ENCODE measurements around the gene H19.

The H19 gene

GRCh38 chr11:1997755-1998154 lies at the start of gene H19:
TSS of gene H19 (minus strand) at chr11:1997842.
- Histone ChIP-seq H3K4me1 (ENCODE audit: insufficient read depth, low read length) (no peaks in the 10 kb centered on the region), H3K27ac (ENCODE audit: low read length) (no peak within 1 kb of the TSS), H3K9ac (ENCODE audit: low read depth, low read length) (no peak within 1 kb of the TSS), H3K4me3 (ENCODE audit: low read length) (no peak within 1 kb of the TSS), H3K9me3 (ENCODE audit: insufficient read depth, low read depth, low read length) (no peaks in the 10 kb centered on the region), H3K36me3 (ENCODE audit: insufficient read depth, low read depth, low read length) (no peaks in the 10 kb centered on the region), H3K27me3 (ENCODE audit: insufficient read depth, low read length) (no peaks in the 10 kb centered on the region)

- Histone ChIP-seq H3K4me1 (ENCODE audit: insufficient read depth, low read length) (no peaks in the 10 kb centered on the region), H3K27me3 (ENCODE audit: insufficient read depth, low read length) (peaks cover 12% of the 10 kb centered on the region; the same call in 1 of the 2 replicates), H3K9ac (ENCODE audit: low read depth, low read length) (no peak overlapping the region), H3K4me3 (ENCODE audit: low read length) (no peak overlapping the region), H3K36me3 (ENCODE audit: insufficient read depth, low read depth, low read length) (no peaks in the 10 kb centered on the region), H3K9me3 (ENCODE audit: insufficient read depth, low read depth, low read length) (no peaks in the 10 kb centered on the region), H3K27ac (ENCODE audit: low read length) (no peak overlapping the region)
Measured at GRCh38 chr11:2041963-2042362, 44.3 kb upstream of the H19 start.

- Histone ChIP-seq H3K4me3 (ENCODE audit: low read length) (no peak overlapping the region), H3K27me3 (ENCODE audit: insufficient read depth, low read length) (peaks cover 5% of the 10 kb centered on the region; the same call in 1 of the 2 replicates), H3K9me3 (ENCODE audit: insufficient read depth, low read depth, low read length) (no peaks in the 10 kb centered on the region), H3K36me3 (ENCODE audit: insufficient read depth, low read depth, low read length) (no peaks in the 10 kb centered on the region), H3K4me1 (ENCODE audit: insufficient read depth, low read length) (no peaks in the 10 kb centered on the region), H3K27ac (ENCODE audit: low read length) (no peak overlapping the region), H3K9ac (ENCODE audit: low read depth, low read length) (no peak overlapping the region)
Measured at GRCh38 chr11:2041153-2041552, 43.5 kb upstream of the H19 start.

GRCh38 chr11:2039198-2039759 lies 41.6 kb upstream of the H19 start:
- H3K4me3 ChIP-seq (ENCODE audit: low read length), result no peak overlapping the region
- H3K9me3 ChIP-seq (ENCODE audit: insufficient read depth, low read depth, low read length), result no peaks in the 10 kb centered on the region
- no peaks in the 10 kb centered on the region; the same call in 1 of the 2 replicates for H3K27me3 ChIP-seq (ENCODE audit: insufficient read depth, low read length)
- no peak overlapping the region for H3K9ac ChIP-seq (ENCODE audit: low read depth, low read length)
- H3K4me1 ChIP-seq (ENCODE audit: insufficient read depth, low read length), result no peaks in the 10 kb centered on the region
- no peaks in the 10 kb centered on the region for H3K36me3 ChIP-seq (ENCODE audit: insufficient read depth, low read depth, low read length)
- no peak overlapping the region for H3K27ac ChIP-seq (ENCODE audit: low read length)

GRCh38 chr11:2036863-2037486 lies 39.3 kb upstream of the H19 start:
- Histone ChIP-seq H3K27me3 (ENCODE audit: insufficient read depth, low read length) (no peaks in the 10 kb centered on the region; the same call in 1 of the 2 replicates), H3K4me3 (ENCODE audit: low read length) (no peak overlapping the region), H3K27ac (ENCODE audit: low read length) (no peak overlapping the region), H3K9ac (ENCODE audit: low read depth, low read length) (no peak overlapping the region), H3K4me1 (ENCODE audit: insufficient read depth, low read length) (no peaks in the 10 kb centered on the region), H3K9me3 (ENCODE audit: insufficient read depth, low read depth, low read length) (no peaks in the 10 kb centered on the region), H3K36me3 (ENCODE audit: insufficient read depth, low read depth, low read length) (no peaks in the 10 kb centered on the region)

GRCh38 chr11:2035382-2035781 lies 37.7 kb upstream of the H19 start:
- no peaks in the 10 kb centered on the region for H3K36me3 ChIP-seq (ENCODE audit: insufficient read depth, low read depth, low read length)
- no peaks in the 10 kb centered on the region for H3K9me3 ChIP-seq (ENCODE audit: insufficient read depth, low read depth, low read length)
- no peaks in the 10 kb centered on the region for H3K4me1 ChIP-seq (ENCODE audit: insufficient read depth, low read length)
- H3K27me3 ChIP-seq (ENCODE audit: insufficient read depth, low read length), result no peaks in the 10 kb centered on the region
- no peak overlapping the region for H3K27ac ChIP-seq (ENCODE audit: low read length)
- no peak overlapping the region for H3K4me3 ChIP-seq (ENCODE audit: low read length)
- no peak overlapping the region for H3K9ac ChIP-seq (ENCODE audit: low read depth, low read length)

- Histone ChIP-seq H3K36me3 (ENCODE audit: insufficient read depth, low read depth, low read length) (no peaks in the 10 kb centered on the region), H3K4me3 (ENCODE audit: low read length) (no peak overlapping the region), H3K27me3 (ENCODE audit: insufficient read depth, low read length) (no peaks in the 10 kb centered on the region), H3K27ac (ENCODE audit: low read length) (no peak overlapping the region), H3K9ac (ENCODE audit: low read depth, low read length) (no peak overlapping the region), H3K9me3 (ENCODE audit: insufficient read depth, low read depth, low read length) (no peaks in the 10 kb centered on the region), H3K4me1 (ENCODE audit: insufficient read depth, low read length) (no peaks in the 10 kb centered on the region)
Measured at GRCh38 chr11:2031058-2031457, 33.4 kb upstream of the H19 start.

- Histone ChIP-seq H3K9ac (ENCODE audit: low read depth, low read length) (no peak overlapping the region), H3K4me1 (ENCODE audit: insufficient read depth, low read length) (no peaks in the 10 kb centered on the region), H3K9me3 (ENCODE audit: insufficient read depth, low read depth, low read length) (no peaks in the 10 kb centered on the region), H3K27me3 (ENCODE audit: insufficient read depth, low read length) (no peaks in the 10 kb centered on the region), H3K36me3 (ENCODE audit: insufficient read depth, low read depth, low read length) (no peaks in the 10 kb centered on the region), H3K4me3 (ENCODE audit: low read length) (no peak overlapping the region), H3K27ac (ENCODE audit: low read length) (no peak overlapping the region)
Measured at GRCh38 chr11:2027708-2028107, 30.1 kb upstream of the H19 start.

- no peaks in the 10 kb centered on the region for H3K36me3 ChIP-seq (ENCODE audit: insufficient read depth, low read depth, low read length)
- no peaks in the 10 kb centered on the region for H3K4me1 ChIP-seq (ENCODE audit: insufficient read depth, low read length)
- no peak overlapping the region for H3K4me3 ChIP-seq (ENCODE audit: low read length)
- no peak overlapping the region for H3K9ac ChIP-seq (ENCODE audit: low read depth, low read length)
- H3K27ac ChIP-seq (ENCODE audit: low read length), result no peak overlapping the region
- no peaks in the 10 kb centered on the region for H3K9me3 ChIP-seq (ENCODE audit: insufficient read depth, low read depth, low read length)
- H3K27me3 ChIP-seq (ENCODE audit: insufficient read depth, low read length), result no peaks in the 10 kb centered on the region
Measured at GRCh38 chr11:2015025-2015424, 17.4 kb upstream of the H19 start.

GRCh38 chr11:2012440-2012839 lies 14.8 kb upstream of the H19 start:
- H3K9ac ChIP-seq (ENCODE audit: low read depth, low read length), result no peak overlapping the region
- no peaks in the 10 kb centered on the region for H3K9me3 ChIP-seq (ENCODE audit: insufficient read depth, low read depth, low read length)
- H3K4me3 ChIP-seq (ENCODE audit: low read length), result no peak overlapping the region
- no peak overlapping the region for H3K27ac ChIP-seq (ENCODE audit: low read length)
- H3K27me3 ChIP-seq (ENCODE audit: insufficient read depth, low read length), result no peaks in the 10 kb centered on the region
- no peaks in the 10 kb centered on the region for H3K36me3 ChIP-seq (ENCODE audit: insufficient read depth, low read depth, low read length)
- H3K4me1 ChIP-seq (ENCODE audit: insufficient read depth, low read length), result no peaks in the 10 kb centered on the region

GRCh38 chr11:2004466-2004865 lies 6.8 kb upstream of the H19 start:
- no peaks in the 10 kb centered on the region for H3K36me3 ChIP-seq (ENCODE audit: insufficient read depth, low read depth, low read length)
- H3K4me1 ChIP-seq (ENCODE audit: insufficient read depth, low read length), result no peaks in the 10 kb centered on the region
- no peak overlapping the region for H3K27ac ChIP-seq (ENCODE audit: low read length)
- H3K27me3 ChIP-seq (ENCODE audit: insufficient read depth, low read length), result no peaks in the 10 kb centered on the region
- no peak overlapping the region for H3K9ac ChIP-seq (ENCODE audit: low read depth, low read length)
- no peaks in the 10 kb centered on the region for H3K9me3 ChIP-seq (ENCODE audit: insufficient read depth, low read depth, low read length)
- H3K4me3 ChIP-seq (ENCODE audit: low read length), result no peak overlapping the region

GRCh38 chr11:2002807-2003206 lies 5.2 kb upstream of the H19 start:
- Histone ChIP-seq H3K4me3 (ENCODE audit: low read length) (no peak overlapping the region), H3K9ac (ENCODE audit: low read depth, low read length) (no peak overlapping the region), H3K9me3 (ENCODE audit: insufficient read depth, low read depth, low read length) (no peaks in the 10 kb centered on the region), H3K36me3 (ENCODE audit: insufficient read depth, low read depth, low read length) (no peaks in the 10 kb centered on the region), H3K27me3 (ENCODE audit: insufficient read depth, low read length) (no peaks in the 10 kb centered on the region), H3K4me1 (ENCODE audit: insufficient read depth, low read length) (no peaks in the 10 kb centered on the region), H3K27ac (ENCODE audit: low read length) (no peak overlapping the region)
